KMS-11 (cell line): ENCODE measurements around the gene DCHS2.

Source experiments
- H2AFZ ChIP-seq: fragments of 200-600 bp; sonication (generic); 2 replicates; pipeline ENCODE4 v1.6.1; 2016; ENCODE audit warnings: antibody characterized with exemption, mixed run types, low read depth
- H3K27ac ChIP-seq: fragments of 200-600 bp; sonication (generic); 2 replicates; pipeline ENCODE4 v1.6.1; 2016; ENCODE audit warnings: mild to moderate bottlenecking, mixed run types
- H3K27me3 ChIP-seq: fragments of 200-600 bp; sonication (generic); 2 replicates; pipeline ENCODE4 v1.6.1; 2017; ENCODE audit warnings: mild to moderate bottlenecking, low read depth, mixed run types, moderate library complexity; ENCODE audit not compliant: insufficient read depth
- H3K36me3 ChIP-seq: fragments of 200-600 bp; sonication (generic); 2 replicates; pipeline ENCODE4 v1.6.1; 2017; ENCODE audit warnings: mild to moderate bottlenecking, mixed run types; ENCODE audit not compliant: insufficient read depth
- H3K4me1 ChIP-seq: fragments of 200-600 bp; sonication (generic); 2 replicates; pipeline ENCODE4 v1.6.1; 2016; ENCODE audit warnings: mild to moderate bottlenecking, low read depth, mixed run types; ENCODE audit not compliant: poor library complexity, severe bottlenecking
- H3K4me2 ChIP-seq: fragments of 200-600 bp; sonication (generic); 2 replicates; pipeline ENCODE4 v1.7.0; 2016; ENCODE audit warnings: mild to moderate bottlenecking, mixed run types
- H3K4me3 ChIP-seq: fragments of 200-600 bp; sonication (generic); IDR thresholded peaks from 2 replicates; pipeline ENCODE4 v1.6.1; 2017; ENCODE audit warnings: low read depth, low read length, mixed read lengths; ENCODE audit not compliant: insufficient read depth
- H3K79me2 ChIP-seq: fragments of 200-600 bp; sonication (generic); 2 replicates; pipeline ENCODE4 v1.6.1; 2016; ENCODE audit warnings: low read depth, mixed run types; ENCODE audit not compliant: insufficient read depth
- H3K9ac ChIP-seq: fragments of 200-600 bp; sonication (generic); 2 replicates; pipeline ENCODE4 v1.6.1; 2016; ENCODE audit warnings: mild to moderate bottlenecking, mixed run types
- H4K20me1 ChIP-seq: fragments of 200-600 bp; sonication (generic); 2 replicates; pipeline ENCODE4 v1.6.1; 2016; ENCODE audit warnings: mild to moderate bottlenecking, mixed run types; ENCODE audit not compliant: insufficient read depth
- TF ChIP-seq, protein P1 (sequence below): fragments of 200-600 bp; sonication (generic); conservative IDR thresholded peaks from 2 replicates; pipeline ENCODE4 v1.6.1; 2017; ENCODE audit warnings: low read depth, mild to moderate bottlenecking, antibody characterized with exemption, low read length, moderate library complexity, mixed read lengths

Gene DCHS2

DNA sequence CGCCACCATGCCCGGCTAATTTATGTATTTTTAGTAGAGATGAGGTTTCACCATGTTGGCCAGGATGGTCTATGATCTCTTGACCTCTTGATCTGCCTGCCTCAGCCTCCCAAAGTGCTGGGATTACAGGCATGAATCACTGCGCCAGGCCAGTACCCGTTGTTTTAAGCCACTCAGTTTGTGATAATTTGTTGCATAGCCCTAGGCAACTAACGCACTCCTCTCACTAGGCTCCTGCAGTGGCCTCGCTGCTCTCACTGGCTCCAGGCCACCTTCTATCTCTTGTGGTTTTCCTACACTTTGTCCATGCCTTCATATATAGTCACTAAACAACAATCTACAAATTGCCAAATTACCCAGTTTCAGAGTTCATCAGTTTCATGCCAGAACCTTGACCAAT, 58.1 kb downstream of the DCHS2 start:
- Histone ChIP-seq H3K4me3 (no peak overlapping the region), H3K36me3 (no peaks in the 10 kb centered on the region), H2AFZ (no peak overlapping the region), H3K4me1 (no peaks in the 10 kb centered on the region), H3K9ac (no peak overlapping the region), H3K4me2 (no peak overlapping the region), H3K27ac (no peak overlapping the region), H3K79me2 (no peaks in the 10 kb centered on the region), H4K20me1 (no peaks in the 10 kb centered on the region), H3K27me3 (no peaks in the 10 kb centered on the region)
- TF ChIP-seq, protein P1, sequence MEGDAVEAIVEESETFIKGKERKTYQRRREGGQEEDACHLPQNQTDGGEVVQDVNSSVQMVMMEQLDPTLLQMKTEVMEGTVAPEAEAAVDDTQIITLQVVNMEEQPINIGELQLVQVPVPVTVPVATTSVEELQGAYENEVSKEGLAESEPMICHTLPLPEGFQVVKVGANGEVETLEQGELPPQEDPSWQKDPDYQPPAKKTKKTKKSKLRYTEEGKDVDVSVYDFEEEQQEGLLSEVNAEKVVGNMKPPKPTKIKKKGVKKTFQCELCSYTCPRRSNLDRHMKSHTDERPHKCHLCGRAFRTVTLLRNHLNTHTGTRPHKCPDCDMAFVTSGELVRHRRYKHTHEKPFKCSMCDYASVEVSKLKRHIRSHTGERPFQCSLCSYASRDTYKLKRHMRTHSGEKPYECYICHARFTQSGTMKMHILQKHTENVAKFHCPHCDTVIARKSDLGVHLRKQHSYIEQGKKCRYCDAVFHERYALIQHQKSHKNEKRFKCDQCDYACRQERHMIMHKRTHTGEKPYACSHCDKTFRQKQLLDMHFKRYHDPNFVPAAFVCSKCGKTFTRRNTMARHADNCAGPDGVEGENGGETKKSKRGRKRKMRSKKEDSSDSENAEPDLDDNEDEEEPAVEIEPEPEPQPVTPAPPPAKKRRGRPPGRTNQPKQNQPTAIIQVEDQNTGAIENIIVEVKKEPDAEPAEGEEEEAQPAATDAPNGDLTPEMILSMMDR: no peak

- TF ChIP-seq, protein P1: no peak
- H3K4me1 ChIP-seq: no peaks in the 10 kb centered on the region
- H3K4me3 ChIP-seq: no peak overlapping the region
- no peaks in the 10 kb centered on the region for H3K27me3 ChIP-seq
- H3K4me2 ChIP-seq: no peak overlapping the region
- no peaks in the 10 kb centered on the region for H3K79me2 ChIP-seq
- no peaks in the 10 kb centered on the region for H4K20me1 ChIP-seq
- H3K36me3 ChIP-seq: no peaks in the 10 kb centered on the region
- H3K9ac ChIP-seq: no peak overlapping the region
- H2AFZ ChIP-seq: no peak overlapping the region
- no peak overlapping the region for H3K27ac ChIP-seq
Measured at GRCh38 chr4:154429176-154429575, 62.4 kb downstream of the DCHS2 start.

- Histone ChIP-seq H4K20me1 (no peaks in the 10 kb centered on the region), H3K4me3 (no peak overlapping the region), H3K4me2 (no peak overlapping the region), H3K27ac (no peak overlapping the region), H3K4me1 (no peaks in the 10 kb centered on the region), H3K27me3 (no peaks in the 10 kb centered on the region), H3K36me3 (no peaks in the 10 kb centered on the region), H3K9ac (no peak overlapping the region), H2AFZ (no peak overlapping the region), H3K79me2 (no peaks in the 10 kb centered on the region)
- TF ChIP-seq, protein P1: no peak
Measured at GRCh38 chr4:154427149-154427548, 64.5 kb downstream of the DCHS2 start.

GRCh38 chr4:154425514-154425913, 66.1 kb downstream of the DCHS2 start:
- H3K27ac ChIP-seq: no peak overlapping the region
- no peaks in the 10 kb centered on the region for H3K4me1 ChIP-seq
- no peaks in the 10 kb centered on the region for H4K20me1 ChIP-seq
- H3K27me3 ChIP-seq: no peaks in the 10 kb centered on the region
- H3K36me3 ChIP-seq: no peaks in the 10 kb centered on the region
- no peak overlapping the region for H3K4me3 ChIP-seq
- no peak overlapping the region for H3K9ac ChIP-seq
- H3K79me2 ChIP-seq: no peaks in the 10 kb centered on the region
- no peak overlapping the region for H3K4me2 ChIP-seq
- TF ChIP-seq, protein P1: no peak
- no peak overlapping the region for H2AFZ ChIP-seq
